Stimulated activated CD8-positive, alpha-beta memory T cell treated with anti-CD3 and anti-CD28 coated beads, Interleukin-4, amount 100 ng/mL, for 24 hours (primary cell): Measurements from ENCODE around the gene ANKRD34C.
"Not testable (repeated sequence)": the region's sequence is repeated elsewhere in the genome, so short reads cannot be mapped to it uniquely, and the experiment has no call there.

Experiments
- DNase-seq: peaks from one replicate; pipeline ENCODE4 v3.0.0-alpha.2; 2020; ENCODE audit warnings: low read depth

Gene ANKRD34C

DNA sequence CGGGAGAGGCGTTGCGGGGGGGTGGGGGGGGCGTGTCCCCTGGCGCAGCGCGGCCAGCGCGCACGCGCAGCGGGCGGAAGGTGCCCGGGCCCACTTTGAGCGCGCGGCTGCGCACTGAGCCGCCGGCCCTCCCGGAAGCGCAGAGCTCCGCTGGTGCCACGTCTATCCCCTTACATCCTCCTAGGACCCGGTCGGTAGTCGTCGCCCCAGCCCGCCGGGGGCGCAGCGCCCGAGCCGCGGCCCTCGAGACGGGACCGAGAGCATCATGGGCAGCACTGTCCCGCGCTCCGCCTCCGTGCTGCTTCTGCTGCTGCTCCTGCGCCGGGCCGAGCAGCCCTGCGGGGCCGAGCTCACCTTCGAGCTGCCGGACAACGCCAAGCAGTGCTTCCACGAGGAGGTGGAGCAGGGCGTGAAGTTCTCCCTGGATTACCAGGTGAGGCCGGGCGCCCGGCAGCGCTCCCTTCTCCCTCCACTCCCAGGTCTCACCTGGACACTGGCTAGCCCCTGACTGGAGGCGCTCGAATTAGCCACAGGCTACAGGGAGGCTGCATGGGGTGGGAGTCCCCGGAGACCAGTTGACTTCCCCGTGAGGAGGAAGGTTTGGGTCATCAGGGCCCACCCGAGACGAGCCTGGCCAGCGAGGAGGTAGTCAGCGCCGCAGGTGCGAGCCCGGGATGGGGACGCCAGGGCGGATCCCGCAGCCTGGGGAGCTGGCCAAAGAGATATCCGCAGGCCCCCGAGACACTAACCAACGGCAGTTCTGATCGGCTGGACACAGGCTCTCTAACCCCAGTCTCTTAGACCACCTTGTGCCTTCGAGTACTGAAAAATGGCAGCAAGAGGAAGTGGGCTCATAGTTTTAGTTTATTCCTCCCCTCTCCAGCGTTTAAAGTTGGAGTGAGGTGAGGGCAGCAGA is 28.7 kb downstream of the ANKRD34C start, which contains the start of gene TMED3:
TSS of gene TMED3 (plus strand) at position 128 of the 916 bp plus-strand sequence. CDS start at position 266, 138 bp downstream.
- DNase-seq: peak; percentile 72

DNA sequence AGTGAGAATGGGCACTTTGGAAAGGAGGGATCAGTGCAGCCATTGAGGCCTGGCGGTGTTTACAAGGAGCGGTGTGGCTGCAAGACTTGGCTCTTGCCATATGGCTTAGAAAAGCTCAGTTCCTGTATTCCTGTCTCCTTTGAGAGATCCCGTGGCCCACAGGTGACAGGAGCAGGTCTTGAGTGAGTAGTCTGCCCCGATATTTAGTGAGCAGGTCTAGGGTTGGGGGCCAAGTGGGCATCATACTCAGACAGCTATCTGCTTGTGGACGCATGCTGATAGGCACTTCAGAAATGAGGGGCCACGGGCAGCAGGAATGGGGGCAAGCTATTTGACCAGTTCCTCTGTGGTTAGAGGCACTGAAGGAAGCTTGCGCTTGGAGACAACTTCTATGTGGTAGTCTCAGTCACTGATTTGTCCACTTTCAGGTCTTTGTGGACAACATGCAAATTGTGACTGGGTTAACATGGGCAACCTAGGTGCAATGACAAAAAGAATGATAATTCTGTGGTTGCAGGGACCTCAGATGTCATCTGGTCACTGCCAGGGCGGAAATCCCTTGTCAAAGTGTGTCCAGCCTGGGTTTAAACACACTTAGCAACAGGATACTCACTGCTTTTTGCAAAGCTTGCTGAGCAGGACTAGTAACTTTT is 29.5 kb downstream of the ANKRD34C start:
- no peak for DNase-seq

DNA sequence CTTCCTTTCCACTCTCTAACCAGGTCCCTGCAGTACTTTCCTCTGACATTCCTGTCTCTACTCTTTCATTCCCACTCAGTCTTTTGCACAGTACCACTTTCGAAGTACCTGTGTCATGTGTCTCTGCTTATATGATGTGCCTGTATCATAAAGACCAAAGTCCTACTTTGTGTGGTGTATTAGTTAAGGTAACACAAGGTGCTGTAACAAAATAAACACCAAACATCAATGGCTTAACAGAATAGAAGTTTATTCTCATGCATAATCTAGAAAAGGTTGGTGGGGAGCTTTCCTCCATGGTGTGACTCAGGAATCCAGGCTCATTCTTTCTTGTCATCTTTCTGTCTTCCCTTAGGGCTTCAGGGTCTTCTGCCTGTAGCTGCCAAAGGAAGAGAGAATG is 31.7 kb downstream of the ANKRD34C start:
- DNase-seq: no peak

DNA sequence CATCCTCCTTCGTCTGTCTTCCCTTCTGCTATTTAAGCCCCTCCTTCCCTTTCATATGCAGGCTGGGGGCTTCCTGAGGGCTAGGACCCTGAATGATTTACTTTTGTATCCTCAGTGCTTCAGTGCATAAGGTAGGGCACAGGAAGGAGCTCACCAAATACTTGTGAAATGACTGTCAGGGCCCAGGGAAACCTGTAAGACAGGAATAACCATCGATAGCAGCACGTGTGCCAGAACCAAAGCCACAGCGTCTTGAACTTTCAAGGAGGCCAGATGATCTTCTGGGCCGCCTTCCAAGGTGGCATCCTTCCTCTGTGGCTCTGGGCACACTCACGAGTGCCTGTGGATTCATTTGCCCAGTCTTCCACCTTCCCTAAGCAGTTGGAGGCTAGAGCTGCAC is 32.3 kb downstream of the ANKRD34C start:
- no peak for DNase-seq

DNA sequence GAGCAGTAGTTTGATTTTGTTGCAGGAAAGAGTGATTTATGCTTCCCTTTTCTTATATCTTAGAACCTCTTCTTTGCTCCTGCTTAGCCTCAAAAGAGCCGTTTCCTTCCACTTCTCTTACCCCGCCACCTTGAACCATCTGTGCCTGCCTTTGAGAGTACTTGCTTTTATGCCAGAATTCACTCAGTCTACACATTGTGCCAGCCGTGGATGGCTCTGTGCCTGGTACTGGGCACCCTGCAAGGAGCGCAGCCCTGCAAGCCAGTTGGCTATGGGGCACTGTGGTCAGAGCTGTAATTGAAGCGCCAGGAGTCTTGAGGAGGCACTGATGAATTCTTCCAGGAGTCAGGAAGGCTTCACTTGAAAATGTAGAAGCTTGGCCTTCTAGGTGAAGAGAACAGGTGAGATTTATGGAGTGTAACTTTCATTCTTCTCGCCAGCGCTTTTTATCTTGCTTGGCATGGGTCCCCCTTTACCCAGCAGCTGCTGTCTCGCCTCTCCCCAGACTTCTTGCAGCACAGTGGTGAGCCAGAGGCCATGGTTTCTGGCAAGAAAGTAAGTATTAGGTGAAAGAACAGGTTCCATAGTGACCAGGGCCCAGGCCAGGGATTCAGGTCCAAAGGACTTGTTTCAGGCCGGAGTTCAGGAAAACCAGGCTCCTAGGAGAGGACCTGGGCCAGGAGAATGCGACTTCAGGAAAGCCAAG is 33.3 kb downstream of the ANKRD34C start:
- DNase-seq: no peak

DNA sequence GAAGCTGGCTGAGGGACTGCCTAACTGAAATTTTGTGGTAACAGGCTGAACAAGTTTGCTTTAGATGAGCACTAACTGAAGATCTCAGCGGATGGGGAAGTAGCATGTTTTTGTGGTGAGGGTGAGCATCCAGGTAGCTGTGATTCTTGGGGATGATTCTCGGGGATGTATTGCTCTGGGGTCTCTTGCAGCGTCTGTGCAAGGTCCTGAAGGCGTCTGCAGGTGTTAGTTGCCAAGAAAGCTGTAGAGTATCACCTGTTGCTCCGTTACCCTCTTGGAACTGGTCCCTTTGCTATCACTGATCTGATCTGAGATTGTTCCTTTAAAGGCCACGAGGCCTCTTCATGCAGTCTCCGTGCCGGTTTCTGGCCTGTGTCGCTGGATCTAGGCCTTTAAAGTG is 34.3 kb downstream of the ANKRD34C start:
- no peak for DNase-seq

DNA sequence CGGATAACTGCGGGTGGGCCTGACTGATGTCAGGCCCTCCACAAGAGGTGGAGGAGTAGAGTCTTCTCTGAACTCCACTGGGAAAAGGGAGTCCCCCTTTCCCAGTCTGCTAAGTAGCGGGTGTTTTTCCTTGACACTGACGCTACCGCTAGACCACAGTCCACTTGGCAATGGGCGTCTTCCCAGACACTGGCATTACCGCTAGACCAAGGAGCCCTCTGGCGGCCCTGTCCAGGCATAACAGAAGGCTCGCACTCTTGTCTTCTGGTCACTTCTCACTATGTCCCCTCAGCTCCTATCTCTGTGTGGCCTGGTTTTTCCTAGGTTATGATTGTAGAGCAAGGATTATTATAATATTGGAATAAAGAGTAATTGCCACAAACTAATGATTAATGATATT is 37.5 kb downstream of the ANKRD34C start:
- not testable (repeated sequence) for DNase-seq

DNA sequence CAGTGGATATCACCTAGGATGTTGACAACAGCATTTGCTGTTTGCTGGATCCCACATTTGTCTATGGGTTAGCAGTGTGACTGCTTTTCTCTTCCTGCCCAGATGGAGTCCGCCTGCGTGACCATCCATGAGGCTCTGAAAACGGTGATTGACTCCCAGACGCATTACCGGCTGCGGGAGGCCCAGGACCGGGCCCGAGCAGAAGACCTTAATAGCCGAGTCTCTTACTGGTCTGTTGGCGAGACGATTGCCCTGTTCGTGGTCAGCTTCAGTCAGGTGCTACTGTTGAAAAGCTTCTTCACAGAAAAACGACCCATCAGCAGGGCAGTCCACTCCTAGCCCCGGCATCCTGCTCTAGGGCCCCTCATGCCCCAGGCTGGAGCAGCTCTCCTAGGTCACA is 39.4 kb downstream of the ANKRD34C start:
- DNase-seq: no peak

DNA sequence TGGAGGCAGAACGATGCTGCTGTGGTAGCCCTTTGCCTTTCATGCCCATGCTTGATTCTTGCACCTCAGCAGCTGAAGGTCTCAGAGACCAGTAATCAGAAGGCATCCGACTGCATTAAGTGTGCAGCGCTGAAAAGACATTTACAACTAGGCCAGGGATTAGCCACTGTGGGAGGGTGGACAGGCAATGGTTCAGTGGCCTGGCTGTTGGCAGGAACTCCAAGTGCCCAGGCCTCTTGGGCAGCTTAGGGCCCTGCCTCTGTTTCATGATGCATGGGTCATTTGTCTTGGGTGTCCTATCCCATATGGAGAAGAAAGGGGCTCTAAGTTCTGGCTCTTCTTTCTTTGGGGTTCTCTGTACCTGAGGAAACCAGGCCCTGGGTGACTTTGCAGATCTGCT is 39.8 kb downstream of the ANKRD34C start:
- DNase-seq: no peak

DNA sequence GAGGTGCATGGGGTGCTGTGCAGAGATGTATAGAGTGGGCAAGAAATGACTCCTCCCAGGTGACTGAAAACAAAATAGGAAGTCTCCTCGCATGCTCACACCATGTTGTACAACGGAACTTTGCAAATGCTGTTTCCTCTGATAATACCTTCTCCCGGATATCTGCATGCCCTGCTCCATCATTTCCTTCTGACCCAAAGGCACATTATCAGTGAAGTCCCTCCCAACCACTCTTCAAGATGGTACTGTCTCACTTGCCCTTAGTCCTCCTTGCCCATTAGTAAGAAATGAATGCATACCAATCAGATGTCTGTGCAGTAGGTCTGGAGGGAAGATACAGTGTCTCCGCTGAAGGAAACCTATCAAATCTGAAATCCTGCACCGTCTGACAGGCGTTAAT is 40.4 kb downstream of the ANKRD34C start:
- no peak for DNase-seq

DNA sequence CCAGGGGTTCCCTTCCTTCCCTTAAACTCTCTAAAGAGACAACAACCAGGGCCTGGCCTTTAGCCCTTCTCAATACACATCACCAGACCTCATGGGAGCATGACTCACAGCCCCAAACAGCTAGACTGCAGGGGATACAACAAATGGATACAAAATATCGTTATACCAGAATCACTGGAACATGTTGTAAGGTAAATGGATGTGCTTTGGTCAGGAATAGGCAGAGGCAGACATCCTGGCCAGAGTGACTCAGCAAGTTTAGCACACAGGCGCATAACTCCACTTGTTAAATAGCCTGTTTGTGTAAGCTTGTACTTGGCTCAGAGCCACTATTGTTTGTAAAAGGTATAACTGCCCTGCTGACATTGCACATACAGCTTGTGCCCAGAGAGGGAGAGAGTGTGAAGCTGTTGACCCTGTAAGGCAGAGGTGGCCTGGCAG is 46.7 kb downstream of the ANKRD34C start:
- DNase-seq: no peak
